Dermis microvascular lymphatic vessel endothelial cell (primary cell): ENCODE measurements around the gene TPRN. TPM values are rescaled to one million over a fixed set of nuclear protein-coding genes. Genes with fewer than 3 reads are reported as not detected.

ENCODE experiments used
- DNase-seq, 2 donors: peaks; one replicate each; pipeline versions ENCODE4 v3.0.0 to v3.0.0-alpha.2; 2010; ENCODE audit warnings: low read depth in 2 of 2
- total RNA-seq: library from RNA; depleted of rRNA; stranded (reverse); fragments of >200 nt; gene quantifications from 2 replicates; pipeline ENCODE4 v1.2.1, GENCODE V29; 2014

Gene TPRN
- total RNA-seq, 1 donor from 2014 or later: 3.3 TPM

DNA sequence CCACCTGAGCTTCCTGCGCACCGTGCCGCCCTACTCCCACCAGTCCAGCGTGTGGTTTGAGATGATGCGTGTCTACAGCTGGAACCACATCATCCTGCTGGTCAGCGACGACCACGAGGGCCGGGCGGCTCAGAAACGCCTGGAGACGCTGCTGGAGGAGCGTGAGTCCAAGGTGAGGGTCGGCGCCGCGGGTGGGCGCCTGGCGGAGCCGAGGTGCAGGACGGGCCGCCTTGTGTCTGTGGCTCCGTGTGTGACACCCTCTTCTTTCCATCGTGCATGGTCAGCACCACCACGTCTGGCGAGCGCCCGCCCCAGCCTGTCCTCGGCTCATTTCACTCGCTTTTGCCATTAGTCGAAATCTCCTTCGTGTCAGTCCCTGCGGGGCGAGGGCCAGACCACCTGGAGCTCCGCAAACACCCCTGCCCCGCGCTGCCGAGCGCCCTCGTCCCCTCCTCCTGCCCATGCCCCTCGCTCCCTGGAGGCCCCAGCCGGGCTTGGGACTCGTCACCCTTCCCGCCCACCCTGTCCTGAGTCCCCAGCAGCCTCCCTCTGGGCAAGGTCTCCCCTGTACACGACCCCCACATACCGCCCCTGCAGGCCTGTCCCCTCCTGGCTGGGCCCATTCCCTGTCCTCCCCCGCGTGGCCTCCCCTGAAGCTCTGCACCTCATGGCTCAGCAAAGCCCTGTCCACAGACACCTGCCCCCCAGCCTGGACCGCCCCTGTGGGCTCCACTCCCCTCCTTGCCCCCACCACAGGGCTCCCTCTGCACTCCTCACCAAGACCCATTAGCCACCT, 54.6 kb downstream of the TPRN start:
- DNase-seq: no peak

DNA sequence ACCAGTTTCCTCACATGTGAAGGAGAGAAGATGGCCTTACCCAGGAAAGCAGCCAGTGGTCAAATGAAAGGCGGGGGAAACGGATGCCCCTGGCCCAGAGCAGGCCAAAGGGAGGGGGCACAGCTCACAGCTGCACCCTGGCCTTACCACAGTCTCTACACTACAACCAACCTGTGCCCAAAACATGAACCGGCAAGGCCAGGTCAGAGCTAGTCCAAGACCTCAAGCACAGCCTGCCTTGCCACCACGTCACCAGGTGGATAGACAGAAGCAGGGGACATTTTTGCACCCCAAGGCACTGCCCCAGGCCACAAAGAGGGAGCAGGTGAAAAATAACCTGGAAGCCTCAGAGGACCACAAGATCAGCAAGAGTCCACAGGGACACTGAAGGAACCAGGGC, 57.1 kb downstream of the TPRN start:
- DNase-seq: no peak

GRCh38 chr9:137141976-137142936, 58.3 kb downstream of the TPRN start:
- no peak for DNase-seq

Other genes with a start within 250 kb of the TPRN start
- not detected in 2 replicates for gene LCN12, start 248.5 kb downstream of the TPRN start, total RNA-seq
- 0.13 and 0.25 TPM in 2 replicates for gene PTGDS, start 223.2 kb downstream of the TPRN start, total RNA-seq
- gene LCNL1, start 217.7 kb downstream of the TPRN start, total RNA-seq: not detected in 2 replicates
- 6.7 and 8.5 TPM in 2 replicates for gene PAXX, start 208.3 kb downstream of the TPRN start, total RNA-seq
- gene CLIC3, start 204.2 kb downstream of the TPRN start, total RNA-seq: not detected in 2 replicates
- 4.5 and 9.9 TPM in 2 replicates for gene ABCA2, start 172.5 kb downstream of the TPRN start, total RNA-seq
- gene FUT7, start 168.7 kb downstream of the TPRN start, total RNA-seq: not detected in 2 replicates
- gene NPDC1, start 154.6 kb downstream of the TPRN start, total RNA-seq: 10.0 and 14.4 TPM in 2 replicates
- gene ENTPD2, start 146.7 kb downstream of the TPRN start, total RNA-seq: not detected in 2 replicates
- 5.1 and 10.3 TPM in 2 replicates for gene SAPCD2, start 130.2 kb downstream of the TPRN start, total RNA-seq
- gene UAP1L1, start 123.2 kb downstream of the TPRN start, total RNA-seq: 12.8 and 30.1 TPM in 2 replicates
- 42.7 and 56.8 TPM in 2 replicates for gene MAN1B1, start 113.8 kb downstream of the TPRN start, total RNA-seq
- gene DPP7, start 86.0 kb downstream of the TPRN start, total RNA-seq: 66.8 and 112 TPM in 2 replicates
- gene GRIN1, start 61.6 kb downstream of the TPRN start, total RNA-seq: 0.13 TPM in 1 of 2 replicates, not detected in the other
- gene LRRC26, start 30.7 kb downstream of the TPRN start, total RNA-seq: 0.13 TPM in 1 of 2 replicates, not detected in the other
- gene TMEM210, start 28.7 kb downstream of the TPRN start, total RNA-seq: not detected in 2 replicates
- 15.1 and 22.1 TPM in 2 replicates for gene ANAPC2, start 12.2 kb downstream of the TPRN start, total RNA-seq
- 90.5 and 93.1 TPM in 2 replicates for gene SSNA1, start 12.1 kb downstream of the TPRN start, total RNA-seq
- 19.8 and 25.7 TPM in 2 replicates for gene TMEM203, start 4.9 kb upstream of the TPRN start, total RNA-seq
- gene NDOR1, start 5.0 kb upstream of the TPRN start, total RNA-seq: 2.4 and 3.2 TPM in 2 replicates
- gene RNF208, start 21.5 kb upstream of the TPRN start, total RNA-seq: under 0.01 and 0.13 TPM in 2 replicates
- gene CYSRT1, start 24.4 kb upstream of the TPRN start, total RNA-seq: 0.13 and 0.25 TPM in 2 replicates
- under 0.01 TPM in 1 of 2 replicates, not detected in the other for gene RNF224, start 26.8 kb upstream of the TPRN start, total RNA-seq
- not detected in 2 replicates for gene SLC34A3, start 30.2 kb upstream of the TPRN start, total RNA-seq
- gene TUBB4B, start 40.5 kb upstream of the TPRN start, total RNA-seq: 127 and 144 TPM in 2 replicates
- not detected in 2 replicates for gene STPG3, start 50.5 kb upstream of the TPRN start, total RNA-seq
- gene NELFB, start 54.6 kb upstream of the TPRN start, total RNA-seq: 55.4 and 56.7 TPM in 2 replicates
- 23.5 and 31.4 TPM in 2 replicates for gene TOR4A, start 77.0 kb upstream of the TPRN start, total RNA-seq
- 36.6 and 52.0 TPM in 2 replicates for gene NRARP, start 101.5 kb upstream of the TPRN start, total RNA-seq
- gene EXD3, start 222.4 kb upstream of the TPRN start, total RNA-seq: 12.2 and 20.1 TPM in 2 replicates
- gene NOXA1, start 222.7 kb upstream of the TPRN start, total RNA-seq: 1.3 and 2.1 TPM in 2 replicates
- 0.25 and 0.26 TPM in 2 replicates for gene ENTPD8, start 240.6 kb upstream of the TPRN start, total RNA-seq